GM10847 (cell line): ENCODE measurements around the gene ESYT3.

ENCODE experiments used
- POLR2A ChIP-seq: IDR thresholded peaks from 2 replicates; pipeline ENCODE4 v1.6.1; 2011; ENCODE audit not compliant: insufficient read length; ENCODE audit errors: extremely low read depth

The ESYT3 gene

GRCh38 chr3:138461896-138462295, 27.5 kb downstream of the ESYT3 start:
- no peak for TF ChIP-seq POLR2A

GRCh38 chr3:138463724-138464490, 29.5 kb downstream of the ESYT3 start:
- TF ChIP-seq POLR2A, result no peak

GRCh38 chr3:138464491-138464860, 30.1 kb downstream of the ESYT3 start:
- TF ChIP-seq POLR2A, result no peak

GRCh38 chr3:138465451-138465850, 31.0 kb downstream of the ESYT3 start:
- no peak for TF ChIP-seq POLR2A

- no peak for TF ChIP-seq POLR2A
These were observed 31.5 kb downstream of the ESYT3 start for GRCh38 chr3:138465925-138466324.

GRCh38 chr3:138467931-138468330, 33.5 kb downstream of the ESYT3 start:
- TF ChIP-seq POLR2A, result no peak

- TF ChIP-seq POLR2A, result no peak
These were observed 34.0 kb downstream of the ESYT3 start for GRCh38 chr3:138468451-138468850.

GRCh38 chr3:138468886-138469285, 34.5 kb downstream of the ESYT3 start:
- TF ChIP-seq POLR2A, result no peak

GRCh38 chr3:138469874-138470273, 35.5 kb downstream of the ESYT3 start:
- TF ChIP-seq POLR2A, result no peak

GRCh38 chr3:138470687-138471086, 36.3 kb downstream of the ESYT3 start:
- TF ChIP-seq POLR2A, result no peak

GRCh38 chr3:138471481-138471880, 37.1 kb downstream of the ESYT3 start:
- no peak for TF ChIP-seq POLR2A

GRCh38 chr3:138472141-138472825, 37.9 kb downstream of the ESYT3 start:
- TF ChIP-seq POLR2A, result no peak

- no peak for TF ChIP-seq POLR2A
These were observed 39.0 kb downstream of the ESYT3 start for GRCh38 chr3:138473391-138473790.

GRCh38 chr3:138474163-138474562, 39.7 kb downstream of the ESYT3 start:
- no peak for TF ChIP-seq POLR2A

GRCh38 chr3:138476526-138476925, 42.1 kb downstream of the ESYT3 start:
- no peak for TF ChIP-seq POLR2A

- TF ChIP-seq POLR2A, result no peak
These were observed 42.7 kb downstream of the ESYT3 start for GRCh38 chr3:138477120-138477519.

GRCh38 chr3:138477801-138478200, 43.4 kb downstream of the ESYT3 start:
- TF ChIP-seq POLR2A, result no peak
